GM23338 (cell line): ENCODE data around the gene GIPC2. TPM values are rescaled to one million over a fixed set of nuclear protein-coding genes. Genes with fewer than 3 reads are reported as not detected.

Experiments used
- ATAC-seq: fragments of 200-7000 bp; cut with Tn5 transposase; 3 replicates; pipeline ENCODE4 v1.9.1; 2020
- DNase-seq: peaks from one replicate; pipeline ENCODE4 v3.0.0-alpha.2; 2015; ENCODE audit warnings: low spot score
- H2AFZ ChIP-seq: fragments of 200-600 bp; sonication (generic); 2 replicates; pipeline ENCODE4 v1.8.0; 2016; ENCODE audit warnings: antibody characterized with exemption, mild to moderate bottlenecking, moderate library complexity
- H3F3A ChIP-seq: fragments of 200-600 bp; sonication (generic); replicated peaks from 2 replicates; pipeline ENCODE4 v1.8.0; 2017; ENCODE audit warnings: antibody characterized with exemption, mixed run types, low read depth
- H3K27ac ChIP-seq: fragments of 200-600 bp; sonication (generic); 2 replicates; pipeline ENCODE4 v1.6.1; 2016; ENCODE audit warnings: low read depth
- H3K27me3 ChIP-seq: fragments of 200-600 bp; sonication (generic); 2 replicates; pipeline ENCODE4 v1.8.0; 2016; ENCODE audit warnings: mild to moderate bottlenecking, mixed run types, moderate library complexity; ENCODE audit not compliant: insufficient read depth
- H3K36me3 ChIP-seq: fragments of 200-600 bp; sonication (generic); 2 replicates; pipeline ENCODE4 v1.8.0; 2016; ENCODE audit warnings: mild to moderate bottlenecking; ENCODE audit not compliant: insufficient read depth
- H3K4me1 ChIP-seq: fragments of 200-600 bp; sonication (generic); 2 replicates; pipeline ENCODE4 v1.8.0; 2016; ENCODE audit warnings: mild to moderate bottlenecking, moderate library complexity; ENCODE audit not compliant: insufficient read depth
- H3K4me2 ChIP-seq: fragments of 200-600 bp; sonication (generic); 2 replicates; pipeline ENCODE4 v1.7.1; 2017; ENCODE audit warnings: mixed run types
- H3K4me3 ChIP-seq: fragments of 200-600 bp; sonication (generic); 2 replicates; pipeline ENCODE4 v1.6.1; 2016; ENCODE audit warnings: mixed run types
- H3K79me2 ChIP-seq: fragments of 200-600 bp; sonication (generic); replicated peaks from 2 replicates; pipeline ENCODE4 v1.8.0; 2017; ENCODE audit warnings: mild to moderate bottlenecking; ENCODE audit not compliant: insufficient read depth
- H3K9me2 ChIP-seq: fragments of 200-600 bp; sonication (generic); 2 replicates; pipeline ENCODE4 v1.8.0; 2017; ENCODE audit not compliant: insufficient read depth
- H4K20me1 ChIP-seq: fragments of 200-600 bp; sonication (generic); replicated peaks from 2 replicates; pipeline ENCODE4 v1.8.0; 2017; ENCODE audit warnings: mild to moderate bottlenecking; ENCODE audit not compliant: insufficient read depth
- H3K27ac Mint-ChIP-seq: 2 replicates; pipeline ENCODE4 v1.8.0; 2020; ENCODE audit warnings: inconsistent platforms, mild to moderate bottlenecking, moderate library complexity, mixed read lengths
- H3K27me3 Mint-ChIP-seq: 3 replicates; pipeline ENCODE4 v1.8.0; 2022; ENCODE audit warnings: low read depth, mild to moderate bottlenecking, moderate library complexity, mixed read lengths, inconsistent platforms; ENCODE audit not compliant: insufficient read depth, poor library complexity
- H3K36me3 Mint-ChIP-seq: 3 replicates; pipeline ENCODE4 v1.8.0; 2021; ENCODE audit warnings: low read depth, mild to moderate bottlenecking, inconsistent platforms, moderate library complexity, mixed read lengths
- H3K4me1 Mint-ChIP-seq: 3 replicates; pipeline ENCODE4 v1.8.0; 2020; ENCODE audit warnings: mild to moderate bottlenecking, inconsistent platforms, mixed read lengths
- H3K4me3 Mint-ChIP-seq: 3 replicates; pipeline ENCODE4 v1.8.0; 2021; ENCODE audit warnings: moderate library complexity, mild to moderate bottlenecking, inconsistent platforms, mixed read lengths
- H3K9me3 Mint-ChIP-seq: 3 replicates; pipeline ENCODE4 v1.8.0; 2020; ENCODE audit warnings: moderate library complexity, mild to moderate bottlenecking, inconsistent platforms, mixed read lengths
- CTCF ChIP-seq, 2 experiments: fragments of 200-600 bp in 1 of 2; sonication (generic) in 1 of 2; conservative IDR thresholded peaks; 2 replicates each; pipeline versions ENCODE4 v1.5.1 to v1.6.1; 2016 to 2017; ENCODE audit warnings: antibody characterized with exemption in 2 of 2, low read depth in 2 of 2, mild to moderate bottlenecking in 2 of 2, moderate library complexity in 1 of 2
- EZH2 ChIP-seq: fragments of 200-600 bp; sonication (generic); IDR thresholded peaks from one replicate; pipeline ENCODE4 v1.8.0; 2017; ENCODE audit warnings: antibody characterized with exemption, mild to moderate bottlenecking, low read depth; ENCODE audit not compliant: unreplicated experiment
- EZH2phosphoT487 ChIP-seq: fragments of 200-600 bp; sonication (generic); IDR thresholded peaks from one replicate; pipeline ENCODE4 v1.8.1; 2018; ENCODE audit warnings: antibody characterized with exemption; ENCODE audit not compliant: unreplicated experiment
- JUNB ChIP-seq: IDR thresholded peaks from one replicate; pipeline ENCODE4 v1.6.1; 2016; ENCODE audit warnings: antibody characterized with exemption; ENCODE audit not compliant: unreplicated experiment
- NANOG ChIP-seq: IDR thresholded peaks from 2 replicates; pipeline ENCODE4 v1.6.1; 2016; ENCODE audit warnings: antibody characterized with exemption, borderline replicate concordance
- STAT1 ChIP-seq: IDR thresholded peaks from one replicate; pipeline ENCODE4 v1.6.1; 2016; ENCODE audit warnings: antibody characterized with exemption; ENCODE audit not compliant: unreplicated experiment
- ZNF462 ChIP-seq: fragments of 250-450 bp; sonication (Bioruptor Pico); IDR thresholded peaks from 2 replicates; pipeline ENCODE4 v1.5.0; 2020; ENCODE audit warnings: mild to moderate bottlenecking, moderate library complexity
- polyA plus RNA-seq: library from polyadenylated mRNA; unstranded; fragments of >200 nt; fragmentation: Nextera tagmentation; extraction: Ambion mirVana; gene quantifications from 2 replicates; pipeline ENCODE4 v1.2.1, GENCODE V29; 2016
- total RNA-seq: library from RNA; depleted of rRNA; stranded (reverse); fragments of >200 nt; shearing (Covaris generic); gene quantifications from 2 replicates; pipeline ENCODE4 v1.2.3, GENCODE V29; 2014

Gene GIPC2
- total and polyA plus RNA-seq, 2 experiments from 2014 or later, result 1.2 to 1.5 TPM

DNA sequence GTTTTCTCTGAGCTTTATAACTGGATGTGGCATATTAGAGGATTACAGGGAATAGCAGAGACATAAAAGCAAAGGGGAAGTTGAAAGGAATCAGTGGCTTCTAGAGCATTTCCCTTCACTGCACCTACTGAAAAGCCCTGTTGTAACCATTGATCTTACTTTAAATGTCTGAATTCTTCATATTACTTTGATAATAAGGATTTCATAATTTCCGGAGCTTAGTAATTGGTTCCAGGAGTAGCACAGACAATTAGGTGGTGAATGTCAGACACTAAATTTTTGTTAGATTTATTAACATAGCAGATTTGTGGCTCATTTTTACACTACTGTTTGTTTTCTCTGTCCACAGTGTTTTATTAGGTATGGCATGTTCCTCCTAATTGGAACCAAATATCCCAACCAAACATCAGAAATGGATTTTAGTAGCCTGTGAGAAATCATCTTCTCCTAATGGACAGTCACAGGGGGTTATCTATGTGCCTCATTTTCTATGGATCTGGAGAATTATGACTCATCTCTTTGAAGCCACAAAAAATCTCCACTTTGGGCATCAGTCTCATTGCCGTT is 100.5 kb downstream of the GIPC2 start (continued):
- TF ChIP-seq ZNF462 (CRISPR knock-in tag) (no peak), STAT1 (no peak), EZH2phosphoT487 (no peak), CTCF (conservative IDR thresholded peaks at IDR 0.05; ENCODE audit: low read depth in 2 of 2) (no peak), EZH2 (no peak), JUNB (no peak)

DNA sequence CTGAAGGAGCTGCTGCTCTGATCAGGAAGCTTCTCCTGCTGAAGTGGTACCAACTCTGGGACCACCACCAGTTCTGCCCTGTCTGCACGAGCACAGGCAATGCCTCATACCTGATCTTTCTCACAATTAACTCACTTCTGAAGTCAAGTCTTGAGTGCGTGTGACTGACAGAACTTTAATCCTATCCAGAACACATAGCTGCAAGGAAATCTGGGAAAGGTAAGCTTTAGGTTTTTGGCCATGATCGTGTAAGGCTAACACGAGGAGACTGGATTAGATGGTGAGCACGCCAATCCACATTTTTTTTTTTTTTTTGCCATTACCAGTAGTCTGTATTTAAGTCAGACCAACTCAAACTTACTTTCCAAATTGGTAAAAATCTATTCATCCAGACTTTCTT is 101.3 kb downstream of the GIPC2 start:
- Histone ChIP-seq H3K9me2 (no peaks in the 10 kb centered on the region), H4K20me1 (no peaks in the 10 kb centered on the region), H3K4me1 (no peaks in the 10 kb centered on the region), H3F3A (no peaks in the 10 kb centered on the region), H3K4me2 (no peak overlapping the region), H3K79me2 (no peaks in the 10 kb centered on the region), H3K27ac (no peak overlapping the region), H3K27me3 (no peaks in the 10 kb centered on the region), H3K4me3 (no peak overlapping the region), H3K36me3 (no peaks in the 10 kb centered on the region), H2AFZ (no peak overlapping the region)
- Mint-ChIP-seq H3K27me3 (peaks cover 2% of the 10 kb centered on the region), H3K4me1 (no peaks in the 10 kb centered on the region), H3K36me3 (no peaks in the 10 kb centered on the region), H3K9me3 (no peaks in the 10 kb centered on the region), H3K27ac (no peak overlapping the region), H3K4me3 (no peak overlapping the region)
- no peak for DNase-seq
- ATAC-seq, result no peak
- no peak for TF ChIP-seq ZNF462 (CRISPR knock-in tag)
- TF ChIP-seq NANOG, result no peak
